ENCODE results near the gene LGR4.
"Not testable (repeated sequence)": the region's sequence is repeated elsewhere in the genome, so short reads cannot be mapped to it uniquely, and the experiment has no call there.

LGR4 gene

GRCh38 chr11:27472398-27473016, at the start of gene LGR4:
Gene LGR4 (minus strand): TSS chr11:27472790. CDS start chr11:27472302, 488 bp downstream.
- Histone ChIP-seq H3K27ac (ENCODE audit: low read depth, low read length) (peak within 1 kb of the TSS; percentile 67), H3K36me3 (ENCODE audit: control insufficient read depth in 1 of 2, insufficient read depth in 2 of 2, low read length in 2 of 2) (no peaks in the 10 kb centered on the region), H3K4me3 (ENCODE audit: low read depth in 1 of 2, low read length in 2 of 2) (peak within 1 kb of the TSS; percentile 80 to 89), H3K9ac (ENCODE audit: low read depth in 1 of 2, low read length in 2 of 2) (peak within 1 kb of the TSS; percentile 69 to 80), H3K9me3 (ENCODE audit: control insufficient read depth in 1 of 2, low read length in 2 of 2) (no peaks in the 10 kb centered on the region), H3K27me3 (ENCODE audit: control insufficient read depth in 1 of 2, insufficient read depth in 2 of 2, low read length in 2 of 2) (no peaks in the 10 kb centered on the region), H3K4me1 (ENCODE audit: control insufficient read depth in 1 of 2, insufficient read depth in 2 of 2, low read length in 2 of 2) (peaks cover 22% of the 10 kb centered on the region in 2 donors)

GRCh38 chr11:27520226-27520625, 47.6 kb upstream of the LGR4 start:
- Histone ChIP-seq H3K27ac (ENCODE audit: low read depth, low read length) (no peak overlapping the region), H3K9ac (ENCODE audit: low read depth in 1 of 2, low read length in 2 of 2) (no peak overlapping the region), H3K4me1 (ENCODE audit: control insufficient read depth in 1 of 2, insufficient read depth in 2 of 2, low read length in 2 of 2) (no peaks in the 10 kb centered on the region), H3K4me3 (ENCODE audit: low read depth in 1 of 2, low read length in 2 of 2) (no peak overlapping the region), H3K36me3 (ENCODE audit: control insufficient read depth in 1 of 2, insufficient read depth in 2 of 2, low read length in 2 of 2) (no peaks in the 10 kb centered on the region), H3K9me3 (ENCODE audit: control insufficient read depth in 1 of 2, low read length in 2 of 2) (no peaks in the 10 kb centered on the region), H3K27me3 (ENCODE audit: control insufficient read depth in 1 of 2, insufficient read depth in 2 of 2, low read length in 2 of 2) (no peaks in the 10 kb centered on the region)

- H3K9ac ChIP-seq (ENCODE audit: low read depth in 1 of 2, low read length in 2 of 2) = no peak overlapping the region
- no peaks in the 10 kb centered on the region for H3K27me3 ChIP-seq (ENCODE audit: control insufficient read depth in 1 of 2, insufficient read depth in 2 of 2, low read length in 2 of 2)
- no peaks in the 10 kb centered on the region for H3K4me1 ChIP-seq (ENCODE audit: control insufficient read depth in 1 of 2, insufficient read depth in 2 of 2, low read length in 2 of 2)
- no peak overlapping the region for H3K4me3 ChIP-seq (ENCODE audit: low read depth in 1 of 2, low read length in 2 of 2)
- peaks cover 0 to 5% of the 10 kb centered on the region in 2 donors for H3K9me3 ChIP-seq (ENCODE audit: control insufficient read depth in 1 of 2, low read length in 2 of 2)
- no peaks in the 10 kb centered on the region for H3K36me3 ChIP-seq (ENCODE audit: control insufficient read depth in 1 of 2, insufficient read depth in 2 of 2, low read length in 2 of 2)
- no peak overlapping the region for H3K27ac ChIP-seq (ENCODE audit: low read depth, low read length)
Observed at GRCh38 chr11:27518518-27518917, 45.9 kb upstream of the LGR4 start.

- not testable (repeated sequence) for H3K9me3 ChIP-seq (ENCODE audit: control insufficient read depth in 1 of 2, low read length in 2 of 2); H3K36me3 ChIP-seq (ENCODE audit: control insufficient read depth in 1 of 2, insufficient read depth in 2 of 2, low read length in 2 of 2); H3K4me1 ChIP-seq (ENCODE audit: control insufficient read depth in 1 of 2, insufficient read depth in 2 of 2, low read length in 2 of 2); H3K9ac ChIP-seq (ENCODE audit: low read depth in 1 of 2, low read length in 2 of 2); H3K27me3 ChIP-seq (ENCODE audit: control insufficient read depth in 1 of 2, insufficient read depth in 2 of 2, low read length in 2 of 2); H3K27ac ChIP-seq (ENCODE audit: low read depth, low read length); H3K4me3 ChIP-seq (ENCODE audit: low read depth in 1 of 2, low read length in 2 of 2)
Observed at GRCh38 chr11:27517490-27517889, 44.9 kb upstream of the LGR4 start.

- Histone ChIP-seq H3K4me3 (ENCODE audit: low read depth in 1 of 2, low read length in 2 of 2) (no peak overlapping the region), H3K27ac (ENCODE audit: low read depth, low read length) (no peak overlapping the region), H3K36me3 (ENCODE audit: control insufficient read depth in 1 of 2, insufficient read depth in 2 of 2, low read length in 2 of 2) (no peaks in the 10 kb centered on the region), H3K4me1 (ENCODE audit: control insufficient read depth in 1 of 2, insufficient read depth in 2 of 2, low read length in 2 of 2) (no peaks in the 10 kb centered on the region), H3K27me3 (ENCODE audit: control insufficient read depth in 1 of 2, insufficient read depth in 2 of 2, low read length in 2 of 2) (no peaks in the 10 kb centered on the region), H3K9me3 (ENCODE audit: control insufficient read depth in 1 of 2, low read length in 2 of 2) (peaks cover 0 to 5% of the 10 kb centered on the region in 2 donors), H3K9ac (ENCODE audit: low read depth in 1 of 2, low read length in 2 of 2) (no peak overlapping the region)
Observed at GRCh38 chr11:27514558-27514957, 42.0 kb upstream of the LGR4 start.

GRCh38 chr11:27514076-27514475, 41.5 kb upstream of the LGR4 start:
- no peaks in the 10 kb centered on the region for H3K27me3 ChIP-seq (ENCODE audit: control insufficient read depth in 1 of 2, insufficient read depth in 2 of 2, low read length in 2 of 2)
- H3K36me3 ChIP-seq (ENCODE audit: control insufficient read depth in 1 of 2, insufficient read depth in 2 of 2, low read length in 2 of 2) = no peaks in the 10 kb centered on the region
- no peak overlapping the region for H3K4me3 ChIP-seq (ENCODE audit: low read depth in 1 of 2, low read length in 2 of 2)
- peaks cover 0 to 5% of the 10 kb centered on the region in 2 donors for H3K9me3 ChIP-seq (ENCODE audit: control insufficient read depth in 1 of 2, low read length in 2 of 2)
- no peak overlapping the region for H3K27ac ChIP-seq (ENCODE audit: low read depth, low read length)
- no peak overlapping the region for H3K9ac ChIP-seq (ENCODE audit: low read depth in 1 of 2, low read length in 2 of 2)
- no peaks in the 10 kb centered on the region for H3K4me1 ChIP-seq (ENCODE audit: control insufficient read depth in 1 of 2, insufficient read depth in 2 of 2, low read length in 2 of 2)

GRCh38 chr11:27513389-27513788, 40.8 kb upstream of the LGR4 start:
- no peak overlapping the region for H3K27ac ChIP-seq (ENCODE audit: low read depth, low read length)
- no peak overlapping the region for H3K4me3 ChIP-seq (ENCODE audit: low read depth in 1 of 2, low read length in 2 of 2)
- H3K4me1 ChIP-seq (ENCODE audit: control insufficient read depth in 1 of 2, insufficient read depth in 2 of 2, low read length in 2 of 2) = no peaks in the 10 kb centered on the region
- H3K27me3 ChIP-seq (ENCODE audit: control insufficient read depth in 1 of 2, insufficient read depth in 2 of 2, low read length in 2 of 2) = no peaks in the 10 kb centered on the region
- H3K9ac ChIP-seq (ENCODE audit: low read depth in 1 of 2, low read length in 2 of 2) = no peak overlapping the region
- no peaks in the 10 kb centered on the region for H3K36me3 ChIP-seq (ENCODE audit: control insufficient read depth in 1 of 2, insufficient read depth in 2 of 2, low read length in 2 of 2)
- peaks cover 0 to 5% of the 10 kb centered on the region in 2 donors for H3K9me3 ChIP-seq (ENCODE audit: control insufficient read depth in 1 of 2, low read length in 2 of 2)

- no peak overlapping the region for H3K27ac ChIP-seq (ENCODE audit: low read depth, low read length)
- H3K4me1 ChIP-seq (ENCODE audit: control insufficient read depth in 1 of 2, insufficient read depth in 2 of 2, low read length in 2 of 2) = peaks cover 0 to 7% of the 10 kb centered on the region in 2 donors
- no peaks in the 10 kb centered on the region for H3K36me3 ChIP-seq (ENCODE audit: control insufficient read depth in 1 of 2, insufficient read depth in 2 of 2, low read length in 2 of 2)
- no peak overlapping the region for H3K9ac ChIP-seq (ENCODE audit: low read depth in 1 of 2, low read length in 2 of 2)
- H3K27me3 ChIP-seq (ENCODE audit: control insufficient read depth in 1 of 2, insufficient read depth in 2 of 2, low read length in 2 of 2) = no peaks in the 10 kb centered on the region
- no peak overlapping the region for H3K4me3 ChIP-seq (ENCODE audit: low read depth in 1 of 2, low read length in 2 of 2)
- H3K9me3 ChIP-seq (ENCODE audit: control insufficient read depth in 1 of 2, low read length in 2 of 2) = peaks cover 0 to 5% of the 10 kb centered on the region in 2 donors
Observed at GRCh38 chr11:27512238-27512637, 39.6 kb upstream of the LGR4 start.

GRCh38 chr11:27509908-27510307, 37.3 kb upstream of the LGR4 start:
- Histone ChIP-seq H3K9ac (ENCODE audit: low read depth in 1 of 2, low read length in 2 of 2) (no peak overlapping the region), H3K36me3 (ENCODE audit: control insufficient read depth in 1 of 2, insufficient read depth in 2 of 2, low read length in 2 of 2) (no peaks in the 10 kb centered on the region)

GRCh38 chr11:27507557-27508322, 35.1 kb upstream of the LGR4 start:
- Histone ChIP-seq H3K27ac (ENCODE audit: low read depth, low read length) (no peak overlapping the region), H3K27me3 (ENCODE audit: control insufficient read depth in 1 of 2, insufficient read depth in 2 of 2, low read length in 2 of 2) (no peaks in the 10 kb centered on the region), H3K36me3 (ENCODE audit: control insufficient read depth in 1 of 2, insufficient read depth in 2 of 2, low read length in 2 of 2) (no peaks in the 10 kb centered on the region), H3K4me3 (ENCODE audit: low read depth in 1 of 2, low read length in 2 of 2) (peak overlapping the region; percentile 81 to 99), H3K4me1 (ENCODE audit: control insufficient read depth in 1 of 2, insufficient read depth in 2 of 2, low read length in 2 of 2) (peaks cover 11 to 24% of the 10 kb centered on the region in 2 donors), H3K9me3 (ENCODE audit: control insufficient read depth in 1 of 2, low read length in 2 of 2) (no peaks in the 10 kb centered on the region), H3K9ac (ENCODE audit: low read depth in 1 of 2, low read length in 2 of 2) (no peak overlapping the region)

More at GRCh38 chr11:27509908-27510307, 37.3 kb upstream of the LGR4 start:
- Histone ChIP-seq H3K4me3 (ENCODE audit: low read depth in 1 of 2, low read length in 2 of 2) (no peak overlapping the region), H3K27me3 (ENCODE audit: control insufficient read depth in 1 of 2, insufficient read depth in 2 of 2, low read length in 2 of 2) (no peaks in the 10 kb centered on the region), H3K9me3 (ENCODE audit: control insufficient read depth in 1 of 2, low read length in 2 of 2) (peaks cover 0 to 3% of the 10 kb centered on the region in 2 donors), H3K27ac (ENCODE audit: low read depth, low read length) (no peak overlapping the region), H3K4me1 (ENCODE audit: control insufficient read depth in 1 of 2, insufficient read depth in 2 of 2, low read length in 2 of 2) (peaks cover 11 to 18% of the 10 kb centered on the region in 2 donors)

Measured in duodenal mucosa (tissue), 2 donors.